Liver (tissue), 9 donors: Measurements from ENCODE around the gene NTN1. TPM values are rescaled to one million over a fixed set of nuclear protein-coding genes. Genes with fewer than 3 reads are reported as not detected.

Experiments used
- DNase-seq: peaks from one replicate; pipeline ENCODE4 v3.0.0-alpha.2; 2017; ENCODE audit warnings: low spot score
- H3K27ac ChIP-seq, 2 donors: one replicate each; pipeline ENCODE4 v1.7.0; 2013; ENCODE audit warnings: inconsistent platforms in 2 of 2, low read length in 2 of 2, control low read depth in 1 of 2, low read depth in 1 of 2, mild to moderate bottlenecking in 1 of 2
- H3K27me3 ChIP-seq, 4 donors: one replicate each; pipeline versions ENCODE4 v1.6.1 to v1.7.0; 2013; ENCODE audit warnings: low read length in 3 of 4, inconsistent platforms in 1 of 4, mild to moderate bottlenecking in 1 of 4, moderate library complexity in 1 of 4; ENCODE audit not compliant: control insufficient read depth in 4 of 4, insufficient read depth in 4 of 4
- H3K36me3 ChIP-seq, 4 donors: one replicate each; pipeline versions ENCODE4 v1.6.1 to v1.7.0; 2013; ENCODE audit warnings: low read length in 3 of 4, mild to moderate bottlenecking in 3 of 4, low read depth in 1 of 4, moderate library complexity in 1 of 4; ENCODE audit not compliant: control insufficient read depth in 4 of 4, insufficient read depth in 3 of 4
- H3K4me1 ChIP-seq, 4 donors: one replicate each; pipeline versions ENCODE4 v1.6.1 to v1.7.0; 2013; ENCODE audit warnings: low read length in 3 of 4, mild to moderate bottlenecking in 3 of 4, moderate library complexity in 1 of 4; ENCODE audit not compliant: control insufficient read depth in 4 of 4, insufficient read depth in 4 of 4
- H3K4me3 ChIP-seq, 3 donors: one replicate each; pipeline versions ENCODE4 v1.6.1 to v1.7.0; 2013; ENCODE audit warnings: low read length in 3 of 3, control low read depth in 1 of 3, low read depth in 1 of 3, mild to moderate bottlenecking in 1 of 3
- H3K9ac ChIP-seq, 2 donors: one replicate each; pipeline ENCODE4 v1.7.0; 2013; ENCODE audit warnings: low read length in 2 of 2, mild to moderate bottlenecking in 2 of 2, moderate library complexity in 2 of 2, control low read depth in 1 of 2, low read depth in 1 of 2
- H3K9me3 ChIP-seq, 4 donors: one replicate each; pipeline versions ENCODE4 v1.6.1 to v1.7.0; 2013; ENCODE audit warnings: low read length in 3 of 4; ENCODE audit not compliant: control insufficient read depth in 4 of 4
- ATF3 ChIP-seq: IDR thresholded peaks from 2 replicates; pipeline ENCODE4 v1.6.1; 2016; ENCODE audit warnings: antibody characterized with exemption
- FOXA1 ChIP-seq: IDR thresholded peaks from 2 replicates; pipeline ENCODE4 v1.6.1; 2016; ENCODE audit warnings: antibody characterized with exemption
- HNF4G ChIP-seq: IDR thresholded peaks from 2 replicates; pipeline ENCODE4 v1.6.1; 2016; ENCODE audit warnings: antibody characterized with exemption
- JUND ChIP-seq, 2 donors: IDR thresholded peaks; 2 replicates each; pipeline ENCODE4 v1.6.1; 2016; ENCODE audit warnings: antibody characterized with exemption in 2 of 2
- NR2F2 ChIP-seq: IDR thresholded peaks from 2 replicates; pipeline ENCODE4 v1.6.1; 2016; ENCODE audit warnings: antibody characterized with exemption
- REST ChIP-seq: IDR thresholded peaks from 2 replicates; pipeline ENCODE4 v1.6.1; 2016; ENCODE audit warnings: antibody characterized with exemption, mild to moderate bottlenecking
- SP1 ChIP-seq: IDR thresholded peaks from 2 replicates; pipeline ENCODE4 v1.6.1; 2018; ENCODE audit warnings: antibody characterized with exemption, mild to moderate bottlenecking
- WGBS: extraction: QIAGEN DNeasy Blood & Tissue Kit; methylation state at CpG from one replicate; pipeline ENCODE4 v1.1.7; 2013; 5-methylcytosine and 5-hydroxymethylcytosine counted together
- polyA plus RNA-seq, 2 donors: library from polyadenylated mRNA; stranded (reverse) in 1 of 2; unstranded in 1 of 2; fragments of 200-250 nt in 1 of 2; fragments of >200 nt in 1 of 2; fragmentation: Nextera tagmentation in 1 of 2; extraction: Ambion mirVana in 1 of 2; gene quantifications; one replicate each; pipeline versions ENCODE4 v1.2.1 to v1.2.3, GENCODE V29; 2013 to 2015
- total RNA-seq, 2 donors: library from RNA; depleted of rRNA; stranded (reverse); fragments of >200 nt; gene quantifications; one replicate each; pipeline ENCODE4 v1.2.3, GENCODE V29; 2014
- donor health status: healthy.
- donor health status: healthy.
- donor health status: healthy.
- donor health status: healthy.
- donor health status: healthy.

The NTN1 gene
- total and polyA plus RNA-seq, 4 donors = 0.14 to 8.7 (median 4.3) TPM

GRCh38 chr17:9022573-9023391, 1.5 kb downstream of the NTN1 start:
- WGBS = 18% methylated on average over 106 of the region's 106 CpGs
- DNase-seq = no peak
- no peak overlapping the region for H3K9ac ChIP-seq

GRCh38 chr17:9023392-9024218, 2.3 kb downstream of the NTN1 start:
- Histone ChIP-seq H3K36me3 (peaks cover 0 to 1% (median 0%) of the 10 kb centered on the region in 4 donors), H3K27me3 (no peaks in the 10 kb centered on the region), H3K27ac (no peak overlapping the region), H3K9ac (no peak overlapping the region), H3K9me3 (no peaks in the 10 kb centered on the region), H3K4me1 (peaks cover 6 to 32% (median 22%) of the 10 kb centered on the region in 4 donors), H3K4me3 (peak overlapping the region in 1 of 3 donors; percentile 78)
- 44% methylated on average over 49 of the region's 49 CpGs for WGBS
- DNase-seq = no peak
- TF ChIP-seq FOXA1 (no peak), SP1 (no peak), ATF3 (no peak), JUND (IDR thresholded peaks at IDR 0.05) (no peak), NR2F2 (no peak), REST (no peak)

More at GRCh38 chr17:9022573-9023391, 1.5 kb downstream of the NTN1 start:
- H3K9me3 ChIP-seq = no peaks in the 10 kb centered on the region
- H3K4me3 ChIP-seq = peak overlapping the region in 2 of 3 donors; percentile 71 to 78
- TF ChIP-seq HNF4G (no peak), REST (peak; percentile 39)
- H3K27me3 ChIP-seq = no peaks in the 10 kb centered on the region
- peak overlapping the region in 1 of 2 donors; percentile 13 for H3K27ac ChIP-seq
- peaks cover 0 to 1% (median 0%) of the 10 kb centered on the region in 4 donors for H3K36me3 ChIP-seq
- peaks cover 6 to 32% (median 18%) of the 10 kb centered on the region in 4 donors for H3K4me1 ChIP-seq
